ENCODE data around the gene KRT71.

The KRT71 gene

GRCh38 chr12:52552055-52552454 is 890 bp downstream of the KRT71 start:
- no peak for DNase-seq (ENCODE audit: low spot score)
- H3K27ac ChIP-seq = no peak overlapping the region
- no peak for TF ChIP-seq CTCF (conservative IDR thresholded peaks at IDR 0.05; ENCODE audit: low read depth)
- ChIA-PET CTCF (no interaction called here), POLR2A (ENCODE audit: low non-redundant PET) (no interaction called here)

- ChIA-PET POLR2A (ENCODE audit: low non-redundant PET) (no interaction called here), CTCF (no interaction called here)
- TF ChIP-seq CTCF (conservative IDR thresholded peaks at IDR 0.05; ENCODE audit: low read depth) = no peak
- no peak overlapping the region for H3K27ac ChIP-seq
- DNase-seq (ENCODE audit: low spot score) = no peak
These were observed 1.6 kb downstream of the KRT71 start for GRCh38 chr12:52551216-52551865.

GRCh38 chr12:52546126-52546525 is 6.8 kb downstream of the KRT71 start:
- H3K27ac ChIP-seq = no peak overlapping the region
- no peak for DNase-seq (ENCODE audit: low spot score)
- CTCF ChIA-PET = interaction anchor here (1.0 kb wide), 1 partner anchor 435 kb away, joined by 4 read pairs; no protein-coding TSS in a partner anchor
- no peak for TF ChIP-seq CTCF (conservative IDR thresholded peaks at IDR 0.05; ENCODE audit: low read depth)
- POLR2A ChIA-PET (ENCODE audit: low non-redundant PET) = no interaction called here

GRCh38 chr12:52543985-52544883 is 8.7 kb downstream of the KRT71 start:
- ChIA-PET CTCF (interaction anchor here (0.6 to 0.8 kb wide), 3 partner anchors 10 to 40 kb away, joined by 3 to 4 read pairs (median 4); no protein-coding TSS in a partner anchor), POLR2A (ENCODE audit: low non-redundant PET) (no interaction called here)
- TF ChIP-seq CTCF (conservative IDR thresholded peaks at IDR 0.05; ENCODE audit: low read depth) = no peak
- no peak for DNase-seq (ENCODE audit: low spot score)
- H3K27ac ChIP-seq = peak overlapping the region; percentile 46

GRCh38 chr12:52542785-52543318 is 10.1 kb downstream of the KRT71 start:
- TF ChIP-seq CTCF (conservative IDR thresholded peaks at IDR 0.05; ENCODE audit: low read depth) = no peak
- peak overlapping the region; percentile 46; the same call in 1 of the 2 replicates for H3K27ac ChIP-seq
- CTCF ChIA-PET = interaction anchor here (1.0 kb wide), 1 partner anchor 336 kb away, joined by 4 read pairs; no protein-coding TSS in a partner anchor
- POLR2A ChIA-PET (ENCODE audit: low non-redundant PET) = no interaction called here
- DNase-seq (ENCODE audit: low spot score) = no peak

GRCh38 chr12:52542157-52542556 is 10.8 kb downstream of the KRT71 start:
- POLR2A ChIA-PET (ENCODE audit: low non-redundant PET) = no interaction called here
- TF ChIP-seq CTCF (conservative IDR thresholded peaks at IDR 0.05; ENCODE audit: low read depth) = no peak
- no peak overlapping the region for H3K27ac ChIP-seq
- no peak for DNase-seq (ENCODE audit: low spot score)
- CTCF ChIA-PET = interaction anchor here (1.0 kb wide), 1 partner anchor 337 kb away, joined by 4 read pairs; no protein-coding TSS in a partner anchor
